ENCODE results near the gene HMX2. TPM values are rescaled to one million over a fixed set of nuclear protein-coding genes. Genes with fewer than 3 reads are reported as not detected.

HMX2 gene, protein sequence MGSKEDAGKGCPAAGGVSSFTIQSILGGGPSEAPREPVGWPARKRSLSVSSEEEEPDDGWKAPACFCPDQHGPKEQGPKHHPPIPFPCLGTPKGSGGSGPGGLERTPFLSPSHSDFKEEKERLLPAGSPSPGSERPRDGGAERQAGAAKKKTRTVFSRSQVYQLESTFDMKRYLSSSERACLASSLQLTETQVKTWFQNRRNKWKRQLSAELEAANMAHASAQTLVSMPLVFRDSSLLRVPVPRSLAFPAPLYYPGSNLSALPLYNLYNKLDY
- 14.7 TPM for polyA plus RNA-seq (2012; ENCODE audit: low read depth, missing spikeins)

DNA sequence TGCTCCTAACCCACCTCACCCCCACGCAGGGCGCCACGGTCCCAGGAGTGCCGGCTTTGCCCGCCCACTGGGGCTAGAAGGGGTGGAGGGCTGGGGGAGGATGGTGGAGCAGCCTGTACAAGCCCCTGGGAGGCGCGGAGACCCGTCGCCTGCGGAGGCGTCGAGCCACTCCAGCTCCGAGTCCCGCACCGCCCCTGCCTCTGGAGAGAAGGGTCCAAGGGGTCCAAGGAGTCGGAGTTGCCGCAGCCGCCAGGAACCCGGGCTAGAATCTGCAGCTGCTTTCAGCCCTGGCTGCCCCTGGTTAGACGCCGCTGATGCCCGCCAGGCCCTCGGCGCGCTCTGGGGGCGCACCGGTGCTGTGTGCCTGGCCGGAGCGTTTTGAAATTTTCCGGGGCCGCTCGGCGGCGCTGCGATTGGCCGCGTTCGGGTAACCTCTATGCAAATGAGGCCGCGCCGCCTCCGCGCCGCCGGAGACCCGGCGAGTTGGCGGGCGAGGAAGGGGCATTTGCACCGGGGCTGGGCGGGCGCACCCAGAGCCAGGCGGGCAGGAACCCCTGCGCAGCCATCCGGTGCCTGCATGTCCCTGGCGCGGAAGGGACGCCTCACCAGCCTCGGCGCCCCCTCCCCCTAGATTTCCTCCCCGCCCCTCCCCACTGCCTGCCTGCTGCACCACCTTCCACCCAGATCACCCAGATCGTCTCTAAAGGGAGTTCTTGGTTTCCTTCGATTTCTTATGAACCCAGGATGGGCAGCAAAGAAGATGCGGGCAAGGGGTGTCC, at the start of gene HMX2:
Gene HMX2 (plus strand): TSS at position 502 of the 779 bp plus-strand sequence. CDS start 243 bp downstream, at position 745.
- TF ChIP-seq POU2F2 (IDR thresholded peaks at IDR 0.05; ENCODE audit: low read depth, low read length) (peak; percentile 93; the same call in 1 of the 2 replicates), POLR2AphosphoS5 (IDR thresholded peaks at IDR 0.05; ENCODE audit: low read depth, low read length) (no peak)
- DNase-seq (ENCODE audit: insufficient read length, low spot score) (no peak), FAIRE-seq (peak; percentile 91)

DNA sequence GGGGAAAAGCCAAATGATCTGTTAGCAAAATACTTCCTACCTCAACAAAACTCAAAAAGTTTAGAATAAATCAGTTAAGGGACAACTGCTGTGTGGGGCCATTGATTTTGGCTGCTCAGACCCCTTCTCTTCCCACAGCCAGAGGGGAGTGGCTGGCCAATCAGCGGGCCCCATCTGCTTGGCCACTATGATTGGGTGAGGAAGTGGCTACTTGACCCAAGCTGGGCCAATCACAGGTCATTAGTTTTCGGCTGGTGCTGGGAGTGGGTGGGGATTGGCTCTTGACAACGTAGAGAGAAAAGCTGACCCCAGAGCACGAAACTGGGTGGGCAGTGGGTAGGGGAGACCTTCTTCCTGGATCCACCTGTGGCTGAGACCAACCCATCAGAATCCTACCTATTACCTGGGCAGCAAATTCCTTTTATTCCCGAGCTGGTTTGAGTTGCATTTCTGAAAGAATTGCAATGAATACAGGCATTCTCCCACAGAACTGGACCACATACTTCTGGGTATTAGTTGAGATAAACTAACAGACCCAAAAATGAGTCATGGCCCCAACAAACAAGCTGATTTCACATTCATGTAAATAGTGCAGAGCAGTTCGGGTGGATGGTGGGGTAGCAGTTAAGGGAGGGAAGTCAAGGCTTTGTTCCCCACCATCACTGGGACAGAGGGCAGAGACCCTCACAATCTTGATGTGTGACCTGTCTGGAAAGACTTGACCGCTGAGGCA, 47.7 kb upstream of the HMX2 start:
- TF ChIP-seq POLR2A (IDR thresholded peaks at IDR 0.05; ENCODE audit: low read depth, low read length): no peak
- no peak for TF ChIP-seq SPI1 (IDR thresholded peaks at IDR 0.05; ENCODE audit: low read depth, low read length)
- no peak for TF ChIP-seq TAF1 (IDR thresholded peaks at IDR 0.05; ENCODE audit: low read depth, low read length)
- TF ChIP-seq PAX5 (IDR thresholded peaks at IDR 0.05; ENCODE audit: insufficient read depth, low read length, severe bottlenecking): no peak
- FAIRE-seq (no peak), DNase-seq (ENCODE audit: insufficient read length, low spot score) (no peak)

DNA sequence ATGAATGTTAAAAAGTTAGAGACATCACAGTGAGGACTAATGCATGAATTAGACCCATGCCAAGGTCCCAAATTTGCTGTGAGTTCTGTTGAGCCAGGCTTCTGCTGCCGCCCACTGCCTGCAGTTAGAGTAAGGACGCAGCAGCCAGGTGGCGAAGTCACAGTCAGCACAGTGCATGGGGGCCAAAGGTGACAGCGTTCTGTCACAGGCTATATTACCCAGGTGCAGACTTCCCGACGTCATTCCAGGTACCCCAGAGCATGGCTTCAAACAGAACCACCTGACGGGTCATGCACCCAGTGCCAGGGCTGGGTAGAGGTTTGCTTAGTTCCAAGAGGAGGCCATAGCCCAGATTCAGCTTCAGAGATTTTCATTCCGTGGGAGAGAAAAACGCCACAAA, 46.1 kb upstream of the HMX2 start:
- FAIRE-seq: no peak
- DNase-seq (ENCODE audit: insufficient read length, low spot score): no peak
- no peak for TF ChIP-seq POU2F2 (IDR thresholded peaks at IDR 0.05; ENCODE audit: low read depth, low read length)
- TF ChIP-seq PAX5 (IDR thresholded peaks at IDR 0.05; ENCODE audit: insufficient read depth, low read length, severe bottlenecking): no peak
- no peak for TF ChIP-seq POLR2A (IDR thresholded peaks at IDR 0.05; ENCODE audit: low read depth, low read length)
- no peak for TF ChIP-seq SPI1 (IDR thresholded peaks at IDR 0.05; ENCODE audit: low read depth, low read length)
- TF ChIP-seq TAF1 (IDR thresholded peaks at IDR 0.05; ENCODE audit: low read depth, low read length): no peak
- no peak for TF ChIP-seq POLR2AphosphoS5 (IDR thresholded peaks at IDR 0.05; ENCODE audit: low read depth, low read length)

DNA sequence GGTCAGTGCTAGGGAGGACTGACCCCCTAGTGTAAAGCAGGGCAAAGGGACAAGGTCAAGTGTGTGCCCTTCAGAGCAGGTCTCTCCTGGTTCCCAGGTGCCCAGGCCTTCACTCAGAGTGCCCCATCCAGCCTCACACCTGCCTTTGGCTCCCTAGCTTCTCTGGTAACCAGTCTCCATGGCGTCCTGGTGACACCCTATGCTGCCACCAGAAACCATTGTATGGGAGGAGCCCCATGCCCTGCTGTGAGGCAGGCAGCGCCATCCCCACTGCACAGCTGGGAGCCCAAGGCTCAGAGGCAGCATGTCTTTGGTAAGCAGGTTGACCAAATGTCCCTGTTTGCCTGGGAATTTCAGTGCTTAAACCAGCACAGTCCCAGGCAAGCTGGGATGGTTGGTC, 45.3 kb upstream of the HMX2 start:
- FAIRE-seq (no peak), DNase-seq (ENCODE audit: insufficient read length, low spot score) (no peak)
- TF ChIP-seq POLR2A (IDR thresholded peaks at IDR 0.05; ENCODE audit: low read depth, low read length) (no peak), POU2F2 (IDR thresholded peaks at IDR 0.05; ENCODE audit: low read depth, low read length) (no peak), SPI1 (IDR thresholded peaks at IDR 0.05; ENCODE audit: low read depth, low read length) (no peak), TAF1 (IDR thresholded peaks at IDR 0.05; ENCODE audit: low read depth, low read length) (no peak), POLR2AphosphoS5 (IDR thresholded peaks at IDR 0.05; ENCODE audit: low read depth, low read length) (no peak), PAX5 (IDR thresholded peaks at IDR 0.05; ENCODE audit: insufficient read depth, low read length, severe bottlenecking) (no peak)

DNA sequence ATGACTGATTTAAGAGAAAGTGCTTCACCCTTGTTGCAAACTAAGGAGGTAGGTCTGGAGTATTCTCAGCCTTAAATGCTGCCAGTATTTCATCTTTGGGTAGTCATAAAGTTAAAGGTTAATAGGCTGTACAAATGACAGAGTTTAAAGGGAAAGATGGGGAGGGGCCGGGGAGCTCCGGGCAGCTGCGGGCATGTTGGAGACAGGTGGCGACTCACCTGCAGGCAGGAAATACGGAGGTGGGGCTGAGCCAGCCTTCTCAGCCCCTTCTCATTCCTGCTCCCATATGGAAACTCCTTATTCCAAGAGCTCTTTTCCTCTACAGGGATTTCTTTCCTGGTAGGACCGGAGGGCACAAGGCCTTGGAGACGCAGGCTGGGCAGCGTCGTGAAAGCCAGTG, 44.0 kb upstream of the HMX2 start:
- DNase-seq (ENCODE audit: insufficient read length, low spot score) (no peak), FAIRE-seq (no peak)
- TF ChIP-seq TAF1 (IDR thresholded peaks at IDR 0.05; ENCODE audit: low read depth, low read length): no peak
- no peak for TF ChIP-seq PAX5 (IDR thresholded peaks at IDR 0.05; ENCODE audit: insufficient read depth, low read length, severe bottlenecking)
- no peak for TF ChIP-seq POLR2A (IDR thresholded peaks at IDR 0.05; ENCODE audit: low read depth, low read length)
- TF ChIP-seq POU2F2 (IDR thresholded peaks at IDR 0.05; ENCODE audit: low read depth, low read length): no peak
- TF ChIP-seq SPI1 (IDR thresholded peaks at IDR 0.05; ENCODE audit: low read depth, low read length): no peak
- no peak for TF ChIP-seq POLR2AphosphoS5 (IDR thresholded peaks at IDR 0.05; ENCODE audit: low read depth, low read length)

DNA sequence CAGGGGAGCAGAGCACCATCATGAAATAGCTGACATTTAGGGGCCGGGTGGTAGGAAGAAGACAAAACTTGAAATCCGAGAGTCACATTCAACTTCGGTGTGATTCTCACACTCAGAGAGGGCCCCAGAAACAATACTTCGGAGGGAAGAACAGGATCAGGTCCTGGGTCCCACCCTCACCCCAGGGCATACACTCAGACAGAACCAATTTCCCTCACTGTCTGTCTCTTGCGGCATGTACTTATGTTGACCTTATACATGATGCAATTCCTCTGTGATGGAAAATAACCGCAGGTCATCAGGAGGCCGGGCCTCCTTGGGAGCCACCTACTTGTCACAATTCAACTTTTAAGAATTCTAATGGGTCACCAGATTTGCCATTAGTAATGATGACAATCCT, 38.5 kb upstream of the HMX2 start:
- DNase-seq (ENCODE audit: insufficient read length, low spot score): no peak
- TF ChIP-seq POLR2AphosphoS5 (IDR thresholded peaks at IDR 0.05; ENCODE audit: low read depth, low read length) (no peak), TAF1 (IDR thresholded peaks at IDR 0.05; ENCODE audit: low read depth, low read length) (no peak), PAX5 (IDR thresholded peaks at IDR 0.05; ENCODE audit: insufficient read depth, low read length, severe bottlenecking) (no peak), POLR2A (IDR thresholded peaks at IDR 0.05; ENCODE audit: low read depth, low read length) (no peak), POU2F2 (IDR thresholded peaks at IDR 0.05; ENCODE audit: low read depth, low read length) (no peak), SPI1 (IDR thresholded peaks at IDR 0.05; ENCODE audit: low read depth, low read length) (no peak)
- no peak for FAIRE-seq

DNA sequence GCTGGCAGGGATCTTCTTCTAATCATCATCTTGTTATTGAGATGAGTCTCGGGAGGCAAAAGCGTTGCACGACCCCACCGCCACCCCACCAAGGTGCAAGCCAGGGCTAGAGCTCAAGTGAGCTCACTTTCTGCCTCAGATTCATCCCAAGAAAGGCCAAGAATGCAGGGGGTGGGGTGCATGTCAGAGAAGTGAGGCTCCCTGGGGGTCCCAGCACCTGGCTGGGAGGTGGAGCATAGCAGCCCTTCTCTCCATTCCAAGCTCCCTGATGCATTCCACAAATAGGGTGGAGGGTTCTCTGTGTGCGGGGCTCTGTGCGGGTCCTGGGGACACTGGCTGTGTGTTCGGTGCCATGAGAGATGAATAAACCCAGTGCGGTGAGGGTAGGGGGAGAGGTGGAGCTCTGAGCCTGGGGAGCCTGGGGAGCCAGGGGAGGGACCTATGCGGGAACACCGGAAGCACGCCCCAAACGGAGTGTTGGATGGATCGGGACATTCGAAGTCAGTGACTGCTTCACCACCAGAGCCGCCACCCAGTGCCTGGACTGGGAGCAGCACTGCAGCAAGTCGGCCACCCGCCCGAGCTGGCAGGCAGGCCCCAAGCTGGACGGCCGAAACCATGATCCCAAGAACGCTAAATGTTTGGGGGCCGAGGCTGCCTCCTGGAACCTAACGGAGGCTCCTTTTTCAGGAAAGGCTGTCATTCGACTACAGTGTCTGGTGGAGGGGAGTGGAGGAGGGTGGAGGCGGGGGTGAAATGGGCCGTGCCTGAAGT, 30.1 kb upstream of the HMX2 start:
- DNase-seq (ENCODE audit: insufficient read length, low spot score): no peak
- no peak for FAIRE-seq
- TF ChIP-seq PAX5 (IDR thresholded peaks at IDR 0.05; ENCODE audit: insufficient read depth, low read length, severe bottlenecking) (no peak), POLR2AphosphoS5 (IDR thresholded peaks at IDR 0.05; ENCODE audit: low read depth, low read length) (no peak), POLR2A (IDR thresholded peaks at IDR 0.05; ENCODE audit: low read depth, low read length) (no peak), TAF1 (IDR thresholded peaks at IDR 0.05; ENCODE audit: low read depth, low read length) (no peak), SPI1 (IDR thresholded peaks at IDR 0.05; ENCODE audit: low read depth, low read length) (no peak), POU2F2 (IDR thresholded peaks at IDR 0.05; ENCODE audit: low read depth, low read length) (no peak)

DNA sequence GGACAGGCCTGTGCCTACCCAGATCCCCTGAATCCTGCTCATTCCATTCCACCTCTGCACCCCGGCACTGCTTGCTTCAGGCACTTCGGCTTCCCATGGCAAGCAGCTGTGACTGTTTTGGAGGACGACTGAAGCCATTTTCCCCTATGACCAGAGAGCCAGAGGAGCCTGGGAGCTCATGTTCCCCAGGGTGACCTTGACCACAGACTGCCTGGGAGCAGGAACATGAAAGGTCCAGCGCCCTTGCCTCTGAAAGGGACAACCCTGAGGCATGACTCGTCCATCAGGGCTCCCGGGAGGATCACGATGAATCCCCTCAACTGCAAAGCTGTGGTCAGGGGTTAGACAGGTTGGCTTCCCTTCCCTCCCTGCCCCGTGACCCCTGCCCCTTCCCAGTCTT, 28.9 kb upstream of the HMX2 start:
- DNase-seq (ENCODE audit: insufficient read length, low spot score) (no peak), FAIRE-seq (no peak)
- TF ChIP-seq POLR2AphosphoS5 (IDR thresholded peaks at IDR 0.05; ENCODE audit: low read depth, low read length) (no peak), TAF1 (IDR thresholded peaks at IDR 0.05; ENCODE audit: low read depth, low read length) (no peak), PAX5 (IDR thresholded peaks at IDR 0.05; ENCODE audit: insufficient read depth, low read length, severe bottlenecking) (no peak), POLR2A (IDR thresholded peaks at IDR 0.05; ENCODE audit: low read depth, low read length) (no peak), SPI1 (IDR thresholded peaks at IDR 0.05; ENCODE audit: low read depth, low read length) (no peak), POU2F2 (IDR thresholded peaks at IDR 0.05; ENCODE audit: low read depth, low read length) (no peak)
